GM18519 (cell line): ENCODE data around the gene MEGF8.

Experiments used
- ATAC-seq: cut with Tn5 transposase; IDR thresholded peaks from one replicate; pipeline ENCODE4 v1.9.1; 2021; ENCODE audit warnings: mild to moderate bottlenecking, moderate library complexity; ENCODE audit not compliant: unreplicated experiment, low FRiP score

MEGF8 gene, protein sequence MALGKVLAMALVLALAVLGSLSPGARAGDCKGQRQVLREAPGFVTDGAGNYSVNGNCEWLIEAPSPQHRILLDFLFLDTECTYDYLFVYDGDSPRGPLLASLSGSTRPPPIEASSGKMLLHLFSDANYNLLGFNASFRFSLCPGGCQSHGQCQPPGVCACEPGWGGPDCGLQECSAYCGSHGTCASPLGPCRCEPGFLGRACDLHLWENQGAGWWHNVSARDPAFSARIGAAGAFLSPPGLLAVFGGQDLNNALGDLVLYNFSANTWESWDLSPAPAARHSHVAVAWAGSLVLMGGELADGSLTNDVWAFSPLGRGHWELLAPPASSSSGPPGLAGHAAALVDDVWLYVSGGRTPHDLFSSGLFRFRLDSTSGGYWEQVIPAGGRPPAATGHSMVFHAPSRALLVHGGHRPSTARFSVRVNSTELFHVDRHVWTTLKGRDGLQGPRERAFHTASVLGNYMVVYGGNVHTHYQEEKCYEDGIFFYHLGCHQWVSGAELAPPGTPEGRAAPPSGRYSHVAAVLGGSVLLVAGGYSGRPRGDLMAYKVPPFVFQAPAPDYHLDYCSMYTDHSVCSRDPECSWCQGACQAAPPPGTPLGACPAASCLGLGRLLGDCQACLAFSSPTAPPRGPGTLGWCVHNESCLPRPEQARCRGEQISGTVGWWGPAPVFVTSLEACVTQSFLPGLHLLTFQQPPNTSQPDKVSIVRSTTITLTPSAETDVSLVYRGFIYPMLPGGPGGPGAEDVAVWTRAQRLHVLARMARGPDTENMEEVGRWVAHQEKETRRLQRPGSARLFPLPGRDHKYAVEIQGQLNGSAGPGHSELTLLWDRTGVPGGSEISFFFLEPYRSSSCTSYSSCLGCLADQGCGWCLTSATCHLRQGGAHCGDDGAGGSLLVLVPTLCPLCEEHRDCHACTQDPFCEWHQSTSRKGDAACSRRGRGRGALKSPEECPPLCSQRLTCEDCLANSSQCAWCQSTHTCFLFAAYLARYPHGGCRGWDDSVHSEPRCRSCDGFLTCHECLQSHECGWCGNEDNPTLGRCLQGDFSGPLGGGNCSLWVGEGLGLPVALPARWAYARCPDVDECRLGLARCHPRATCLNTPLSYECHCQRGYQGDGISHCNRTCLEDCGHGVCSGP (N-terminal part only)

GRCh38 chr19:42325308-42325895 is at the start of gene MEGF8:
Gene MEGF8, plus strand, starts transcription at chr19:42325635. Its CDS starts 609 bp downstream, at chr19:42326244.
- ATAC-seq: peak; percentile 84

GRCh38 chr19:42276284-42276683 is 49.2 kb upstream of the MEGF8 start:
- no peak for ATAC-seq

GRCh38 chr19:42276821-42277220 is 48.6 kb upstream of the MEGF8 start:
- ATAC-seq: no peak

DNA sequence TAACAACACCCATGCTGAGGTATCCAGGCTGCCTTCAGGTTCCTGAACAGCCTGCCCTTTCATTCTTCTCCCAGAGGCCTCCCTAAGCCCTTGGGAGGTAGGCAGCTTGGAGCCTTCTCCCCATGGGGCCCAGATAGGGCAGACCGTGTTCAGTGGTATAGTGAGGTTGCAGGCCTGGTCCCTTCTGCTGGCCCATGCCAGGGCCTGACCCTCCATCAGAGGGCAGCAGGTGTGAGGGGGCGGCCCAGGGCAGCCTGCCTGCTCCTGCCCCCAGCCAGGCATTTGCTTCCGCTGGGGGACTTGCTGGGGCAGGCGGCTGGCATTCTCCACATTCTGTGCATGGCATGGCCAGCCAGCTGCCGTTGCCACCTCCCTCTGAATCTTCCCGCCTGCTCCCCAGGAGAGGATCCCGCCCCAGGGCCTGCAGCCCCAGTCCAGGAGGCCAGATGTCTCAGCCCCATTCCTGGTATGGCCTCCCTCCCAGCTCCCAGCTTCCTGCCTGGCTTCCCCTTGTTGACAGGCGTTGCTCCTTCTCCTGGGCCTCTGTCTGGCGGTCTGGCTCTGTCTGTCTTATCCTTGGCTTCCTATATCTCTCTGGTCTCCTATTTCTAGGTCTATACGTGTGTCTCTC is 47.5 kb upstream of the MEGF8 start:
- ATAC-seq: no peak

- no peak for ATAC-seq
Observed at GRCh38 chr19:42278452-42279154, 46.8 kb upstream of the MEGF8 start.

- ATAC-seq: no peak
Observed at GRCh38 chr19:42279155-42279901, 46.1 kb upstream of the MEGF8 start.

DNA sequence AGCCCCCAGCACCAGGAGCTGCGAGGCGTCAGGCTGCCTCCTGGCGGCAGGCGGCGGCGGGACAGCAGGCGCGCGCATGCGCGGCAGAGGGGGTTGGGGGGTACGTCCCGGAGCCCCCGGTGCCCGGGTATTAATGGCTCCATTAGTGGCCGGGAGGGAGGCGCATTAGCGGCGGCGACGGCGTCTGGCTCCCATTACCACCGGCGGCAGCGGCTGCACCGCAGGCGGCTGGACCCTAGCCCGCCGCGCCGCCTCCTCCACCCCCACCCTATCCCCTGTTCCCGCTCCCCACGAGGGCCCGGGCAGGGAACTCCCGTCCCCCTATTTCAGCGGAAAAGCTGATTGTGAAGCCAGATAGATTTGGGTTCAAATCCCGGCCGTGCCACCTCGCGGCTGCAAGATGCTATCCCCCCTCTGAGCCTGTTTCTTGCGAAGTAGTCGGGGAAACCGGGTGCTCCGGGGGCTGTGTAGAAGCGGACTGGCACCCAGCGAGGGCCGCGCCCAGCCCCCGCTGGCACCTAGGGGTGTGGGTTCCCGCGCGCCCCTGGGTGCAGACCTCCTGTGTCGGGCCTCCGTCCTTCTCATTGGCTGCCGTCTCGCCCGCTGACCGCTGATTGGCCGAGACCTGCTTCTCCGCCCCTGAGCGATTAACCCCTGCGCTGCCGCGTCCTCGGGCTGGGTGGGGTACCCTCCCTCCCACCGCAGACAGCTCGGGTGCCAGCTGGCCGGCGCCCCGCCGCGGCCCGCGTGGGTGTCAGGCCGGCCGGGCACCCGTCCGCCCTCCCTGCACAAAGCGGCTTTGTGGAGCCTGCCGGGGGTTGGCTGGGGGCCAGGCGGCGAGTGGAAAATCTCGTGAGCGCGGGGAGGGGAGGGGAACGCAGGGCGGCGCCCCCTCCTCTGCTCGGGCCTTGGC is 45.3 kb upstream of the MEGF8 start:
- no peak for ATAC-seq

DNA sequence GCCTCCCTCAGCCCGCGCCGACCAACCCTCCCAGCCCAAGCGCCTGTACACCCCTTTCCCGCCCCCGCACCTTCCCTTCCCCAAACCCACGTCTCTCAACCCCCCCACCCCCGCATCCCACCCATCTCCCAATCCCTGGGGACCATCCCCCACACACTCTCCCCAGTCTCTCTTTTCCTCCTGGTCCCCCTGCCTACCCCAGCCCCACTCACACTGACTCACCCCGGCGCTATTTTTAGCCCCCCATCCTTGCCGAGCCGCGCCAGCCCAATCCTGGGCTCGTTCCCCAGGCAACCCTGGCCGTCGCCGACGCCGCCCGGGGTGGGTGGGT is 44.7 kb upstream of the MEGF8 start:
- no peak for ATAC-seq

DNA sequence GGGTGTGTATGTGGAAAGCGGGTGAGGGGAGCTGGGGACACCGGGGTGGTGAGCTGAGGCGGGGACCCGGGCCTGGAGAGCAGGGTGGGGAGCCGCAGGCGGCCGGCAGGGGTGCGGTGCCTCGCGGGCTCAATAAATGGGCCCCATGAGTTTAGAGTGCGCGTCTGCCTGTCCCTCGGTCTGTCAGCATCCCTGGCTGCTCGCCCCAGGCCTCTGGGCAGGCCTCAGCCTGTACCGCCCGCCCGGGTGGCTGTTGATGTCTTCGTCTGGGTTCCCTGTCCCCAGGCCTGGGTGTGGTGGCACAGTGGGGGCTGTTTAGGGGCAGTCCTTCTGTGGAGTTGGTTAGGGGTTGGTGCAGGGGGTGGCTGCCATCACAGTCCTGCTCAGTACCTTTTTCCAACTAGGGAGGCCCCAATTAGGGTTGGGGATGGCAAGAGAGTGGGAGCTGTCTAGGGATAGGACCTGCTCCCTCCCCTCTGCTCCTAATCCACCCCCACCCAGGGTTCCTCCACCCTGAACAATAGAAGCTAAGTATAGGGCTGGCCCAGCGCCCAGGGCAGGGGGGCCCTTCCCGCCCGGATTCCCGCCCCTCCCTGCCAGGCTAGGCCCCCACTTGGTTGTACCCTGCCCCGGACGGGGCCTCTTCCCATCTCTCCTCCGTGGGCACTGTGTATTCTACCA is 44.1 kb upstream of the MEGF8 start:
- no peak for ATAC-seq

DNA sequence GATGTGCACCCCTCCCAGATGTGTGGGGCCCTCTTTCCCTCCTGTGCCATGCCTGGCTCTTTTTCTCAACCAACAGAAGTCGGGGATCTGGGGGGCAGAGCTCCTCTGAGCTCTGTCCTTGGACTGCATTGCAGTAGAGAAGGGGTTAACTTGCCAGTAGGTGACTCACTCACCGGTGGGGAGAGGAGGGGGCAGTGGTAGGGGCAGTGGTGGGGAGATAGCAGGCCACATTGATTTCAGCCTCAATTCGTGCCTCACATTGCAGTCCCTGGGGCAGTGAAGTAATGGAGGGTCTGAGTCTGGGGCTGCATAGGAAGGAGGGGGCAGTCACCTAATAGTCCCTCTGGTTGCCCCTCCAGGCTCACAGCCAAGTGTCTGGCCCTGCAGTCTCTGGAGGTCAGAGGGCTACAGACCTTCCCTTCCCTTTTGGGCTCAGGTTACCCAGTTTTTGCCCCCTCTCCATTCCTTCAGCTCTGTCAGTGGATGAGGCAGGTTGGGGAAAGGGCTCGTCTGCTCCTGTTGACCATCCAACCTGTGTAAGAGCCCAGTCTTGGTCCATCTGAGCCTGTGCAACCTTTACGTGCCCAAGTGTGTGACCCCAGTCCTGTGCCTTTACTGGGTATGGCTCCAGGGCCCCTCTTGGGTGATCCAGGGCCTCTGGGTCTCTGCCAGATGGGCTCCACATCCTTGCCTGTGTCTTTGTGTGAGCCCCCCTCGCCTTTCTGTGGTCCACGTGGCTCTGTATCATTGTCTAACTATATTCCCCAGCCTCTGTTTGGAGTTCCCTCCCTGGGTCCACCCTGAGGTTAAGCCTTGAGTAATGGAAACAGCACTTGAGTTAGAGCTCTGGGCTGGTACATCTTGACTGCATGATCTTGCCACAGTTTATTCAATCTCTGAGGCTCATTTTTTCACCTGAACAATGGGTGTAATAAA is 43.3 kb upstream of the MEGF8 start:
- no peak for ATAC-seq

DNA sequence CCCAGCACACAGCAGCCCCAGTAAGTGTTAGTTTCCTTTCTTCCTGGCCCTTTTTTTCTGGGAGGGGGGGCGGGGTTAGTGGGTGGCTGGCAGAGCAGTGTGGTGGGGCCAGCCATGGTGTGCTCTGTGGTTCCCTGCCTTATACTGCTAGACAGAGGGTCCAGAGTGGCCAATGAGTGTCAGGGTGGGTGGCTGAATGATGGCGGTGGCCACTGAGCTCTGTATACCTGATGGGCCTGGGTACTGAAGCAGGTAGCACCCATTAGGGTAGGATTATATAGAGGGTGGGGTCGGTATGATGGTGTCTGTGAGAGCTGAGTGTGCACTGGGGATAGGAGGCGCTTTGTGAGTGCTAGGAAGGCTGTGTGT is 42.6 kb upstream of the MEGF8 start:
- ATAC-seq: no peak

DNA sequence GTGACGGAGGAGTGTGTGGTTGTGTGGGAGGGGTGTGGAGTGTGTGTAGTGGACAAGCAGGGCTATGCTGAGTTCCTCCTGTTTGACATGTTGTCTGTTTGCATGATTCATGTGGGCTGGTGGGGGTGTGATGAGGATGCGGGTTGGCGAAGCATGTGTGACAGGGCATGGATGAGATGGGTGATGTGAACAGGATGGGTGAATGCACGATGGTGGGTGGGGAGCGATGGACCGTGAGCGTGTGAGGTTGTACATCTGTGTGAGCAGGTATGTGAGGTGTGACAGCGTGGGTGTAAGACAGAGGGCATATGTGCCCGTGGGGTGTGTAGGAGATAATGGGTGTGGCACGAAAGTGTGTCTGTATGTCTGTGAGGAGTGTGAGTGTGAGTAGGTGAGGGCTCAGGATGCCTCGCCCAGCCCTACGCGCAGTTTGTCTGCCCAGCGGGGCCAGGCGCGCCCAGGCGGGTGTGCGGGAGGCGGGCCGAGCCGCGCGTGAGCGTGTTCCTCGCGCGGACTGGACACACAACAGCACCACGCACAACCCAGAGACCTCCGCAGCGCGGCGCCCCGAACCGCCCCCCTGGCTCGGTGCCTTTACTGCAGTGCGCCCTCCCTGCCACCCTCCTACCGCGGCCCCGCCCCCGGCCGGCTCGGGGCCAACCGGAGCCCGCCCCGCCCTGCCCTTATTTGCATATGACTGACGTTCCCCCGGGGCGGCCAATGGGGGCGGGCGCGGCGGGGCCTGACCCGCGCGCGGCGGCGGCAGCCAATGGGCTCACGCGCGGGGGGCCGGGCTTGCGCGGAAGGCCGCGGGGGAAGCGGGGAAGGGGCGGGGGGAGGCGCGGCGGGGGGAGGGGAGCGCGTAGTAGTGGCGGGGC is 42.0 kb upstream of the MEGF8 start:
- peak; percentile 32 for ATAC-seq

GRCh38 chr19:42284066-42284501 is 41.4 kb upstream of the MEGF8 start:
- peak; percentile 16 for ATAC-seq

DNA sequence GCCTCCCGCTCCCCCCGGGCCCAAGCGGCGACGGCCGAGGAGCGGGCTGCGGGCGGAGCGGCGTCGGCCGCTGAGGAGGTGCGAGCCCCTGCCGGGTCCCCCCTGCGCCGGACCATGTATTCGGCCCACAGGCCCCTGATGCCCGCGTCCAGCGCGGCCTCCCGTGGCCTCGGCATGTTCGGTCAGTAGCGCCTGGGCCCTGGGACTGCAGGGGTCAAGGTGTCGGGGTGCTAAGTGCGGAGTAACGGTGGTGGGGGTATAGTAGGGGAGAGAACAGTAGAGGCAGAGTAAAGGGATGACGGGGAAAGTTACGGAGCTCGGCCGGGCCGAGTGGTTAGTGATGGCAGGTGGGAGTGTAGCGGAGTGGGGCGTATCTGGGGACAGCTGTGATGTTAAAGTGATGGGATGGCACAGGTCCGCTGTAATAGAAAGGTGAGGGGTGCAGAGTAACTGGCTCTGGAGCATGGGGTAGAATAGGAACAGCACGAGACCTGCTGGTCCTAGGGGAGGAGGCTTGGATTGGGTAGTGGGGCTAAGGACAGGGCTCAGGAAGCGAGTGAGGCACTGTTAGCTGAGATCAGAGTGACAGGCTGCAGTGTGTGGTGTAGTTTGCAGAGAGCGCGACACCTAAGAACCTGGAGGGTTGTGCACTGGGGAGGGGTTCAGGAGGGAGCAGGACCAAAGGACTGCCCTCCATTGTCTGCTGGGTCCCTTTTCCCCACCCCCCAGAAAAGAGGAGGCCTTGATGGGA is 40.7 kb upstream of the MEGF8 start:
- ATAC-seq: peak; percentile 4

GRCh38 chr19:42285541-42285941 is 39.9 kb upstream of the MEGF8 start:
- ATAC-seq: no peak
